ENCODE data around the gene SCFD2. TPM values are rescaled to one million over a fixed set of nuclear protein-coding genes. Genes with fewer than 3 reads are reported as not detected.

Gene SCFD2
- polyA plus RNA-seq, 1 of the 3 experiments (the other 2 are of a cell fraction), result 14.1 TPM

DNA sequence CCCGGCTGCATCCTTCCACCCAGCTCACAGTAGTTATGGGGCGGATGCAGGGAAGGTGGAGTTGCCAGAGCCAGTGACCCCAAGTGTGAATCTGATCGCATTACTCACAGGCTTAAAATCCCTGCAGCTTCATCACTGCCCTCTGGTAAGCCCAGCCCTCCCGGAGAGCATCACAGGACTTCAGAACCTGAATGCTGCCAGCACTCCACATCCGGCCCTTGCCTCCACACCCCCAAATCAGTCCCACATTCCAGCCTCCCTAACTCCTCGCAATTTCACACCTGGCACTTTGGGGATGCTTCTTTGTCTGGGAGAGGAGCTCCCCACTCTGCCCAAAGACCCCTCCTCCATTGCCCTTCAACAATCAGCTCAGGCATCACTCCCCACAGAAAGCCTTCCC is 488.2 kb downstream of the SCFD2 start:
- peaks cover 0 to 32% of the 10 kb centered on the region in 2 experiments; a peak in 1 of 4 replicates for H3K4me1 ChIP-seq (ENCODE audit: control insufficient read depth in 1 of 2, insufficient read depth in 2 of 2, low read depth in 1 of 2, low read length in 1 of 2)
- no peak overlapping the region for H3K4me2 ChIP-seq
- H4K20me1 ChIP-seq (ENCODE audit: insufficient read depth), result no peaks in the 10 kb centered on the region
- no peak for DNase-seq
- no peaks in the 10 kb centered on the region for H3K27me3 ChIP-seq (ENCODE audit: insufficient read depth)
- CTCF ChIA-PET, result interaction anchor here (1.9 kb wide), 1 partner anchor 34 kb away, joined by 7 read pairs; no protein-coding TSS in a partner anchor
- H3K4me3 ChIP-seq (ENCODE audit: low read depth in 2 of 2, low read length in 1 of 2), result no peak overlapping the region
- H3K79me2 ChIP-seq (ENCODE audit: insufficient read depth), result no peaks in the 10 kb centered on the region
- H3K9me3 ChIP-seq, result no peaks in the 10 kb centered on the region
- H2AFZ ChIP-seq (ENCODE audit: low read depth), result no peak overlapping the region
- POLR2A ChIA-PET, result no interaction called here
- no peaks in the 10 kb centered on the region for H3F3A ChIP-seq (replicated peaks; ENCODE audit: insufficient read depth)
- no peak overlapping the region; a peak in 1 of 4 replicates for H3K27ac ChIP-seq (ENCODE audit: low read depth in 2 of 2, low read length in 1 of 2)
- H3K9ac ChIP-seq, result no peak overlapping the region
- 94% methylated on average over 5 of the region's 6 CpGs for WGBS (ENCODE audit: low lambda C conversion rate)
- TF ChIP-seq TCF12 (IDR thresholded peaks at IDR 0.05) (no peak), ELF1 (IDR thresholded peaks at IDR 0.05) (no peak), NRF1 (IDR thresholded peaks at IDR 0.05; ENCODE audit: low read depth, low read length) (no peak), EP300 (IDR thresholded peaks at IDR 0.05; ENCODE audit: borderline replicate concordance in 1 of 2, low read depth in 1 of 2, low read length in 1 of 2) (no peak), MXI1 (IDR thresholded peaks at IDR 0.05; ENCODE audit: low read depth, low read length) (no peak), SMC3 (IDR thresholded peaks at IDR 0.05; ENCODE audit: low read depth, low read length) (no peak), TEAD4 (IDR thresholded peaks at IDR 0.05; ENCODE audit: borderline replicate concordance, insufficient read depth) (no peak), RXRA (IDR thresholded peaks at IDR 0.05; ENCODE audit: borderline replicate concordance, low read depth) (no peak)
- TF ChIP-seq, protein P1, sequence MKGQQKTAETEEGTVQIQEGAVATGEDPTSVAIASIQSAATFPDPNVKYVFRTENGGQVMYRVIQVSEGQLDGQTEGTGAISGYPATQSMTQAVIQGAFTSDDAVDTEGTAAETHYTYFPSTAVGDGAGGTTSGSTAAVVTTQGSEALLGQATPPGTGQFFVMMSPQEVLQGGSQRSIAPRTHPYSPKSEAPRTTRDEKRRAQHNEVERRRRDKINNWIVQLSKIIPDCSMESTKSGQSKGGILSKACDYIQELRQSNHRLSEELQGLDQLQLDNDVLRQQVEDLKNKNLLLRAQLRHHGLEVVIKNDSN (IDR thresholded peaks at IDR 0.05; ENCODE audit: borderline replicate concordance, low read depth), result no peak
- TF ChIP-seq, protein P2, sequence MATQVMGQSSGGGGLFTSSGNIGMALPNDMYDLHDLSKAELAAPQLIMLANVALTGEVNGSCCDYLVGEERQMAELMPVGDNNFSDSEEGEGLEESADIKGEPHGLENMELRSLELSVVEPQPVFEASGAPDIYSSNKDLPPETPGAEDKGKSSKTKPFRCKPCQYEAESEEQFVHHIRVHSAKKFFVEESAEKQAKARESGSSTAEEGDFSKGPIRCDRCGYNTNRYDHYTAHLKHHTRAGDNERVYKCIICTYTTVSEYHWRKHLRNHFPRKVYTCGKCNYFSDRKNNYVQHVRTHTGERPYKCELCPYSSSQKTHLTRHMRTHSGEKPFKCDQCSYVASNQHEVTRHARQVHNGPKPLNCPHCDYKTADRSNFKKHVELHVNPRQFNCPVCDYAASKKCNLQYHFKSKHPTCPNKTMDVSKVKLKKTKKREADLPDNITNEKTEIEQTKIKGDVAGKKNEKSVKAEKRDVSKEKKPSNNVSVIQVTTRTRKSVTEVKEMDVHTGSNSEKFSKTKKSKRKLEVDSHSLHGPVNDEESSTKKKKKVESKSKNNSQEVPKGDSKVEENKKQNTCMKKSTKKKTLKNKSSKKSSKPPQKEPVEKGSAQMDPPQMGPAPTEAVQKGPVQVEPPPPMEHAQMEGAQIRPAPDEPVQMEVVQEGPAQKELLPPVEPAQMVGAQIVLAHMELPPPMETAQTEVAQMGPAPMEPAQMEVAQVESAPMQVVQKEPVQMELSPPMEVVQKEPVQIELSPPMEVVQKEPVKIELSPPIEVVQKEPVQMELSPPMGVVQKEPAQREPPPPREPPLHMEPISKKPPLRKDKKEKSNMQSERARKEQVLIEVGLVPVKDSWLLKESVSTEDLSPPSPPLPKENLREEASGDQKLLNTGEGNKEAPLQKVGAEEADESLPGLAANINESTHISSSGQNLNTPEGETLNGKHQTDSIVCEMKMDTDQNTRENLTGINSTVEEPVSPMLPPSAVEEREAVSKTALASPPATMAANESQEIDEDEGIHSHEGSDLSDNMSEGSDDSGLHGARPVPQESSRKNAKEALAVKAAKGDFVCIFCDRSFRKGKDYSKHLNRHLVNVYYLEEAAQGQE (IDR thresholded peaks at IDR 0.05; ENCODE audit: low read depth, low read length), result no peak
- TF ChIP-seq, protein P3, sequence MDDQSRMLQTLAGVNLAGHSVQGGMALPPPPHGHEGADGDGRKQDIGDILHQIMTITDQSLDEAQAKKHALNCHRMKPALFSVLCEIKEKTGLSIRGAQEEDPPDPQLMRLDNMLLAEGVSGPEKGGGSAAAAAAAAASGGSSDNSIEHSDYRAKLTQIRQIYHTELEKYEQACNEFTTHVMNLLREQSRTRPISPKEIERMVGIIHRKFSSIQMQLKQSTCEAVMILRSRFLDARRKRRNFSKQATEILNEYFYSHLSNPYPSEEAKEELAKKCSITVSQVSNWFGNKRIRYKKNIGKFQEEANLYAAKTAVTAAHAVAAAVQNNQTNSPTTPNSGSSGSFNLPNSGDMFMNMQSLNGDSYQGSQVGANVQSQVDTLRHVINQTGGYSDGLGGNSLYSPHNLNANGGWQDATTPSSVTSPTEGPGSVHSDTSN (IDR thresholded peaks at IDR 0.05), result no peak
- TF ChIP-seq, protein P4, sequence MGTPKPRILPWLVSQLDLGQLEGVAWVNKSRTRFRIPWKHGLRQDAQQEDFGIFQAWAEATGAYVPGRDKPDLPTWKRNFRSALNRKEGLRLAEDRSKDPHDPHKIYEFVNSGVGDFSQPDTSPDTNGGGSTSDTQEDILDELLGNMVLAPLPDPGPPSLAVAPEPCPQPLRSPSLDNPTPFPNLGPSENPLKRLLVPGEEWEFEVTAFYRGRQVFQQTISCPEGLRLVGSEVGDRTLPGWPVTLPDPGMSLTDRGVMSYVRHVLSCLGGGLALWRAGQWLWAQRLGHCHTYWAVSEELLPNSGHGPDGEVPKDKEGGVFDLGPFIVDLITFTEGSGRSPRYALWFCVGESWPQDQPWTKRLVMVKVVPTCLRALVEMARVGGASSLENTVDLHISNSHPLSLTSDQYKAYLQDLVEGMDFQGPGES (IDR thresholded peaks at IDR 0.05; ENCODE audit: low read depth, low read length), result no peak
- TF ChIP-seq, protein P5, sequence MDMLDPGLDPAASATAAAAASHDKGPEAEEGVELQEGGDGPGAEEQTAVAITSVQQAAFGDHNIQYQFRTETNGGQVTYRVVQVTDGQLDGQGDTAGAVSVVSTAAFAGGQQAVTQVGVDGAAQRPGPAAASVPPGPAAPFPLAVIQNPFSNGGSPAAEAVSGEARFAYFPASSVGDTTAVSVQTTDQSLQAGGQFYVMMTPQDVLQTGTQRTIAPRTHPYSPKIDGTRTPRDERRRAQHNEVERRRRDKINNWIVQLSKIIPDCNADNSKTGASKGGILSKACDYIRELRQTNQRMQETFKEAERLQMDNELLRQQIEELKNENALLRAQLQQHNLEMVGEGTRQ (IDR thresholded peaks at IDR 0.05; ENCODE audit: borderline replicate concordance, low read depth, low read length), result no peak
- H3K36me3 ChIP-seq (replicated peaks in 1 of 2; ENCODE audit: control insufficient read depth in 1 of 2, insufficient read depth in 2 of 2, low read length in 1 of 2), result no peaks in the 10 kb centered on the region
- H3K9me2 ChIP-seq, result no peaks in the 10 kb centered on the region
